Body of pancreas (tissue), 4 donors: ENCODE results near the gene TAF3. TPM values are rescaled to one million over a fixed set of nuclear protein-coding genes. Genes with fewer than 3 reads are reported as not detected.
A peak's percentile ranks its signal among the peaks of the same experiment; 100 is the strongest.

Experiments used
- ATAC-seq: fragments of 150-250 bp; one replicate; pipeline ENCODE4 v1.9.1; 2016
- DNase-seq, 4 donors: peaks; one replicate each; pipeline ENCODE4 v3.0.0-alpha.2; 2019
- H3K27ac ChIP-seq, 4 donors: fragments of 200-600 bp; sonication (generic); 1 replicate in 3 of 4; 2 replicates in 1 of 4; pipeline versions ENCODE4 v1.5.1 to v1.6.1; 2016 to 2019; ENCODE audit warnings: mild to moderate bottlenecking in 1 of 4, mixed read lengths in 1 of 4, moderate library complexity in 1 of 4
- H3K27me3 ChIP-seq, 2 donors: fragments of 200-600 bp; sonication (generic); one replicate each; pipeline ENCODE4 v1.6.0; 2016; ENCODE audit warnings: mild to moderate bottlenecking in 1 of 2
- H3K36me3 ChIP-seq, 2 donors: fragments of 200-600 bp; sonication (generic); replicated peaks in 1 of 2; 2 replicates each; pipeline ENCODE4 v1.5.1; 2016; ENCODE audit warnings: low read depth in 2 of 2; ENCODE audit not compliant: insufficient read depth in 1 of 2
- H3K4me1 ChIP-seq: fragments of 200-600 bp; sonication (generic); one replicate; pipeline ENCODE4 v1.6.0; 2016
- H3K4me3 ChIP-seq, 2 donors: fragments of 200-600 bp; sonication (generic); 1 replicate in 1 of 2; 2 replicates in 1 of 2; pipeline ENCODE4 v1.5.1; 2016 to 2019
- H3K9me3 ChIP-seq, 3 donors: fragments of 200-600 bp; sonication (generic); 1 replicate in 2 of 3; 2 replicates in 1 of 3; pipeline ENCODE4 v1.5.1; 2016
- POLR2A ChIP-seq, 3 donors: fragments of 450-650 bp; IDR thresholded peaks; one replicate each; pipeline ENCODE4 v1.6.1; 2016; ENCODE audit warnings: antibody characterized with exemption in 3 of 3, mild to moderate bottlenecking in 2 of 3
- WGBS, 2 donors: methylation state at CpG; one replicate each; pipeline ENCODE4 v1.1.5; 2017; 5-methylcytosine and 5-hydroxymethylcytosine counted together
- intact Hi-C: fragments of 100-400 bp; cut with DNase I; formaldehyde crosslinking; loops from one replicate; pipeline ENCODE4 v1.15.1; 2023
- total RNA-seq, 2 donors: library from RNA; depleted of rRNA; stranded (reverse); fragments of >200 nt; gene quantifications; one replicate each; pipeline ENCODE4 v1.1.0, GENCODE V29; 2016
- TF ChIP-seq, protein P1 (sequence below), 7 experiments: fragments of 450-650 bp in 4 of 7; fragments of 200-600 bp in 3 of 7; sonication (generic) in 3 of 7; IDR thresholded peaks; one replicate each; pipeline ENCODE4 v1.5.1; 2016 to 2019; ENCODE audit warnings: antibody characterized with exemption in 7 of 7

The TAF3 gene
- total RNA-seq, 2 donors from 2014 or later: 6.0 to 12.9 TPM

DNA sequence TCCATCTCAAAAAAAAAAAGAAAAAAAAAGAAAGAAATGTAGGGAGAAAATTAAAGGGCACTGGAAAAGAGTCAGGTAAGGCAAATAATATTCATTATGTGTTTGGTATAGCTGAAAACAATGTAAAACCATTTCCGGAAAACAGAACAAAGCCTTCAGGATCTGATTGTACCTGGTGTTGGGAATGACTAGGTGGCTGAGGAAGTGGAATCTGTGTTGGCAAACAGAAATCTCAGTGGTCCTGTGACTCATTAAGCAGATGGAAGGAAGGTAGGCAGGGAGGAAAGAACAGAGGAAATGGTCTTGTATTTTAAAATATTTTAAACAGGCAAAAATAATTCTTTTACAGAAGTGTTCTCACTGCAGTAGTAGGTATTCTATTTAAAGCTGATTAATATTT, 180.5 kb downstream of the TAF3 start:
- Histone ChIP-seq H3K4me3 (no peak overlapping the region), H3K4me1 (no peaks in the 10 kb centered on the region), H3K27me3 (no peaks in the 10 kb centered on the region), H3K9me3 (no peaks in the 10 kb centered on the region), H3K36me3 (no peaks in the 10 kb centered on the region), H3K27ac (no peak overlapping the region)
- intact Hi-C loops: no loop called here
- TF ChIP-seq, protein P1, sequence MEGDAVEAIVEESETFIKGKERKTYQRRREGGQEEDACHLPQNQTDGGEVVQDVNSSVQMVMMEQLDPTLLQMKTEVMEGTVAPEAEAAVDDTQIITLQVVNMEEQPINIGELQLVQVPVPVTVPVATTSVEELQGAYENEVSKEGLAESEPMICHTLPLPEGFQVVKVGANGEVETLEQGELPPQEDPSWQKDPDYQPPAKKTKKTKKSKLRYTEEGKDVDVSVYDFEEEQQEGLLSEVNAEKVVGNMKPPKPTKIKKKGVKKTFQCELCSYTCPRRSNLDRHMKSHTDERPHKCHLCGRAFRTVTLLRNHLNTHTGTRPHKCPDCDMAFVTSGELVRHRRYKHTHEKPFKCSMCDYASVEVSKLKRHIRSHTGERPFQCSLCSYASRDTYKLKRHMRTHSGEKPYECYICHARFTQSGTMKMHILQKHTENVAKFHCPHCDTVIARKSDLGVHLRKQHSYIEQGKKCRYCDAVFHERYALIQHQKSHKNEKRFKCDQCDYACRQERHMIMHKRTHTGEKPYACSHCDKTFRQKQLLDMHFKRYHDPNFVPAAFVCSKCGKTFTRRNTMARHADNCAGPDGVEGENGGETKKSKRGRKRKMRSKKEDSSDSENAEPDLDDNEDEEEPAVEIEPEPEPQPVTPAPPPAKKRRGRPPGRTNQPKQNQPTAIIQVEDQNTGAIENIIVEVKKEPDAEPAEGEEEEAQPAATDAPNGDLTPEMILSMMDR (IDR thresholded peaks at IDR 0.05): no peak
- no peak for TF ChIP-seq POLR2A (IDR thresholded peaks at IDR 0.05)
- ATAC-seq: no peak
- DNase-seq: no peak
- 91 to 94% methylated on average over 1 of the region's 1 CpG for WGBS, 2 donors

DNA sequence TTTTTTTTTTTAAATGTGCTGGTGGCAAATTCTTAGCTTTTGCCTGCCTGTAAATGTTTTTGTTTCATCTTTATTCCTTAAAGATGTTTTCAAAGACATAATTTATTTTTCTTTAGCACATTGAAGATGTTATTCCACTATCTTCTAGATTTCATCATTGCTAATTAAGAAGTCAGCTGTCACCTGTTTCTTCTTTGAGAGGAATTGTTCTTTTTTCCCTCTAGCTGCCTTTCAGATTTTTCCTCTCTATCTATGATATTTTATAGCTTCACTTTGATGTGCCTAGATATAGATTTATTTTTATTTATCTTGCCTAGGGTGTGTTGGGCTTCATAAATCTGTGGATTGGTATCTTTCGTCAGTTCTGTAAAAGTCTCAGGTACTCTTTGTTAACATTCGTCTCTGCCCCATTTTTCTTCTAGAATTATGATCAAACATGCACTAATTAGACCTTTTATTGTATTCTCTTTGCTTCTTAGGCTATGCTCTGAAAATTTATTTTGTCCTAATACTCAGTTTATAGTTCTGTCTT, 186.2 kb downstream of the TAF3 start:
- H3K4me3 ChIP-seq: no peak overlapping the region
- no peak for ATAC-seq
- H3K9me3 ChIP-seq: no peaks in the 10 kb centered on the region
- no peak overlapping the region for H3K27ac ChIP-seq
- peaks cover 0 to 3% of the 10 kb centered on the region in 2 donors for H3K36me3 ChIP-seq
- WGBS, 2 donors: 68 to 73% methylated on average over 2 of the region's 2 CpGs
- TF ChIP-seq, protein P1 (IDR thresholded peaks at IDR 0.05): no peak
- no peak for TF ChIP-seq POLR2A (IDR thresholded peaks at IDR 0.05)
- no peaks in the 10 kb centered on the region for H3K27me3 ChIP-seq
- no peaks in the 10 kb centered on the region for H3K4me1 ChIP-seq
- intact Hi-C loops: no loop called here
- DNase-seq: no peak

DNA sequence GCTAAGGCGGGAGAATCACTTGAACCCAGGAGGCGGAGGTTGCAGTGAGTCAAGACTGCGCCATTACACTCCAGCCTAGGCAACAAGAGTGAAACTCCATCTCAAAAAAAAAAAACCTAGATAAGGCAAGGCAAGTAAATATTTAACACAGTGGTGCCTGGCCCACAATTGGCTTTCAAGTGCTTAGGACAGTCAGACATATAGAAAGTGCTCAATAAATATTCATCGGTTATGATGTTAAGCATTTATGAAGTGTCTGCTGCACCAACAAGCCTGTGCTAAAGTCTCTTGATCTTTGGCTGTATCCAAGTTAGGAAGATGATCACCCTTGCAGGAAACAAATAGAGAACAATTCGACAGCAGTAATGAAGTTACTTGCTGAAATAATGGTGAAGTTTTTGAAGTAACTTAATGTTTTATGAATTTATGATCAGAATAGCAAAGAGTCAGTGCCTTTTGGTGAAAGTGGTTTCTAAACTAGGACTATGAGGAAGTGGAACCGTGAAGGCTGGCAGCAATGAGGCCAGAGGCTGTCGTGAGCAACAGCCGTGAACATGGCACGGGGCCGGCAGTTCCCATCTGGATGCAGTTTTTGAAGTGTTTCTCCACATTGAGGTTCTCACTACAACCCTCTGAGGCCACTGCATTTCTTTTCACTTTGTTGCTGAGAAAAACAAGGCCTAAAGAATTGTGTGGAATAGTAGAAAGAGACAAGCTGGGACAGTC, 188.1 kb downstream of the TAF3 start:
- 83 to 90% methylated on average over 10 of the region's 10 CpGs for WGBS, 2 donors
- no peak overlapping the region for H3K4me3 ChIP-seq
- TF ChIP-seq POLR2A (IDR thresholded peaks at IDR 0.05): no peak
- TF ChIP-seq, protein P1 (IDR thresholded peaks at IDR 0.05): no peak
- H3K36me3 ChIP-seq: peaks cover 0 to 4% of the 10 kb centered on the region in 2 donors
- intact Hi-C loops: no loop called here
- DNase-seq (no peak), ATAC-seq (no peak)
- no peaks in the 10 kb centered on the region for H3K4me1 ChIP-seq
- no peaks in the 10 kb centered on the region for H3K27me3 ChIP-seq
- H3K27ac ChIP-seq: no peak overlapping the region
- no peaks in the 10 kb centered on the region for H3K9me3 ChIP-seq

DNA sequence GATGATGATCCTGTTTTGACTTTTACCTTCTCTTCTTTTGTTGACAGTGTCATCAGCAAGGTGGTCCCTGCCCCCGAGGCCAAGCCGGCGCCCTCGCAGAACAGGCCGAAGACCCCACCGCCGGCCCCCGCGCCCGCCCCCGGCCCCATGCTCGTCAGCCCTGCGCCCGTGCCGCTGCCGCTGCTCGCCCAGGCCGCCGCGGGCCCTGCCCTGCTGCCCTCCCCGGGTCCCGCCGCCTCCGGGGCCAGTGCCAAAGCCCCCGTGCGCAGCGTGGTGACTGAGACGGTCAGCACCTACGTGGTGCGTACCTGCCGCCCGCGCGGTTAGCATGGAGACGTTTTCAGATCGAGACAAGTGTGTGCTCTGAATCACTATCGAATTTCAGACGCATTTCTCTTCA, 190.7 kb downstream of the TAF3 start:
- no peak for TF ChIP-seq POLR2A (IDR thresholded peaks at IDR 0.05)
- TF ChIP-seq, protein P1 (IDR thresholded peaks at IDR 0.05): no peak
- Histone ChIP-seq H3K4me3 (no peak overlapping the region), H3K36me3 (peaks cover 0 to 4% of the 10 kb centered on the region in 2 donors), H3K27me3 (no peaks in the 10 kb centered on the region), H3K27ac (no peak overlapping the region), H3K9me3 (no peaks in the 10 kb centered on the region), H3K4me1 (peaks cover 11% of the 10 kb centered on the region)
- ATAC-seq (no peak), DNase-seq (no peak)
- 97% methylated on average over 26 to 37 of the region's 38 CpGs for WGBS, 2 donors
- intact Hi-C loops: no loop called here

DNA sequence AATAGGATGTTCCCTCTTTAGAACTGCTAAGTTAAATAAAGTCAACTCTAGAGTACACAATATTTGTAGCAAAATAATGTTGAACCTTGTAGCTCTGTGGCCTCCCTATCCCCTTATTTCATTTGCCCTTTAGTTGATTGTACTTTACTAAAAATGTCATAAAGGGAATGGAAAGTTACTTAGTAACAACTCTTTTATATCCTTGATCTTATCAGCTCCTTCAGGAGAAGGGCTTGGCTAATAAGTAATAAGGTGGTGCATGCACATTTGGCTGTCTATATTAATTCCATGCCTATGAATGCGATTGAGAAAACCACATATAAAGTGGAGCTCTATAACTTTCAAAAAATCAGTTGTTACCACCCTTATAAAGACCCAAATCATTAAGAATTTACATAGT, 194.7 kb downstream of the TAF3 start:
- intact Hi-C loops: no loop called here
- no peaks in the 10 kb centered on the region for H3K27me3 ChIP-seq
- peaks cover 11% of the 10 kb centered on the region for H3K4me1 ChIP-seq
- no peak overlapping the region for H3K27ac ChIP-seq
- DNase-seq (no peak), ATAC-seq (peak; percentile 35)
- 39 to 48% methylated on average over 1 of the region's 1 CpG for WGBS, 2 donors
- H3K9me3 ChIP-seq: no peaks in the 10 kb centered on the region
- H3K4me3 ChIP-seq: no peak overlapping the region
- peaks cover 0 to 9% of the 10 kb centered on the region in 2 donors for H3K36me3 ChIP-seq
- TF ChIP-seq, protein P1 (IDR thresholded peaks at IDR 0.05): no peak
- TF ChIP-seq POLR2A (IDR thresholded peaks at IDR 0.05): no peak
